NCI-H1105 (cell line): ENCODE data around the gene CDK15.

Source experiments
- DNase-seq: peaks from one replicate; lab custom pipeline; 2025; lab: John Stamatoyannopoulos, UW

Gene CDK15

GRCh38 chr2:201938781-201939180 lies 132.4 kb downstream of the CDK15 start:
- no peak for DNase-seq

- DNase-seq, result no peak
Observed at GRCh38 chr2:201939453-201939941, 133.2 kb downstream of the CDK15 start.

DNA sequence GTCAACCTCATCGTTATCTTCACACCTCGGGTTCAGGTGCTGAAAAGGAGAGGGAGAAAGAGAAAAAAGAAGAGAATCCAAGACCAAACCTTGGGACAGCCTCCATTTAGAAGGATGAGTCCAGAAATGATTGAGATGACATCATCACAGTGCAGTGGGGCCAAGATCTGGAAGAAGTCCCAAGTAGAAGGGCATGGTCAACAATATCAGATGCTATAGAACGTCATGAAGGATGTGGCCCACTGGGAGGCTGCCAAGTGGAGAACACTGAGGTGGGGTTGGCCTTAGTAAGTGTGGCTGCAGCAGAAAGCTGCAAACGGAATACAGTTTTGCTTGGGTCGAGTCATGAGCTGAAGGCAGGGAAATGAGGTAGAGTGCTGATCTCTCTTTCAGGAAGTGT lies 136.2 kb downstream of the CDK15 start:
- no peak for DNase-seq
